Measurements from ENCODE around the gene THOP1. TPM values are rescaled to one million over a fixed set of nuclear protein-coding genes. Genes with fewer than 3 reads are reported as not detected.

The THOP1 gene
- polyA plus RNA-seq, 2 of the 4 experiments (the other 2 are of a cell fraction) = 43.5 to 90.5 TPM

- H3K27ac ChIP-seq = no peak overlapping the region
- WGBS (ENCODE audit: missing lambda C conversion rate) = 97% methylated on average over 13 of the region's 17 CpGs
Measured at GRCh38 chr19:2758601-2759313, 26.5 kb upstream of the THOP1 start.

DNA sequence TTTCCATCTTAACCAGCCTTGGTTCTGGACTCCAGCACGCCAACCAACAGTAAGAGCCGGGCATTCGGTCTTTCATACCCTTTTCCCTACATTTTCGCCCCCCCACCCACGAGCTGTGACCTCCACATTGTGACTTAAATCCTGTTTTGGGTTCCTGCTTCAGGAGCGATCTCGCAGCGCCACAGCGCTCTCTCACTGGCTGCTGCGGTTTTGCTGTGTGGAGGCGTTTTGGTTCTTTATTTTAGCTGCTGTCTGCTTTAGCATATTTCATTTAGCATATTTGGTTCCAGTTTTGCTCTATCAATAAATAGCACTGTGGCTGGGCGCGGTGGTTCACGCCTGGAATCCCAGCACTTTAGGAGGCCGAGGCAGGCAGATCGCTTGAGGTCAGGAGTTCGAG is 25.9 kb upstream of the THOP1 start:
- ChIA-PET POLR2A (no interaction called here), CTCF (interaction anchor here (1.2 kb wide), 1 partner anchor 10 kb away, joined by 5 read pairs; no protein-coding TSS in a partner anchor)
- no peak for FAIRE-seq
- TF ChIP-seq CEBPB (IDR thresholded peaks at IDR 0.05) = no peak
- no peak for TF ChIP-seq ESRRA (IDR thresholded peaks at IDR 0.05; ENCODE audit: borderline replicate concordance, low read length)
- TF ChIP-seq FOSL2 (IDR thresholded peaks at IDR 0.05) = no peak
- no peak for TF ChIP-seq FOSL2 (CRISPR knock-in tag; IDR thresholded peaks at IDR 0.05)
- no peak for TF ChIP-seq MAFK (IDR thresholded peaks at IDR 0.05; ENCODE audit: partially characterized antibody)
- no peak for TF ChIP-seq MYC (IDR thresholded peaks at IDR 0.05; ENCODE audit: borderline replicate concordance, low read length)
- TF ChIP-seq USF2 (IDR thresholded peaks at IDR 0.05) = no peak
- TF ChIP-seq HOXA7 (CRISPR knock-in tag; IDR thresholded peaks at IDR 0.05) = no peak
- TF ChIP-seq MAZ (IDR thresholded peaks at IDR 0.05; ENCODE audit: borderline replicate concordance, low read depth, low read length) = no peak
- no peak for TF ChIP-seq CBX8 (IDR thresholded peaks at IDR 0.05)
- DNase-seq (ENCODE audit: low read depth in 1 of 2, low spot score in 1 of 2) = no peak
- ATAC-seq = no peak
- no peaks in the 10 kb centered on the region for H3K9me3 ChIP-seq
- H3K27ac ChIP-seq = no peak overlapping the region
- WGBS (ENCODE audit: missing lambda C conversion rate) = 92% methylated on average over 17 of the region's 17 CpGs
- H3K4me2 ChIP-seq = no peak overlapping the region
- no peaks in the 10 kb centered on the region for H3K4me1 ChIP-seq
- H3K4me3 ChIP-seq = no peak overlapping the region

More at GRCh38 chr19:2758601-2759313, 26.5 kb upstream of the THOP1 start:
- Histone ChIP-seq H3K4me1 (no peaks in the 10 kb centered on the region), H3K4me2 (no peak overlapping the region), H3K4me3 (no peak overlapping the region), H3K9me3 (no peaks in the 10 kb centered on the region)
- DNase-seq (ENCODE audit: low read depth in 1 of 2, low spot score in 1 of 2) = no peak
- no peak for FAIRE-seq
- no peak for ATAC-seq
- ChIA-PET CTCF (interaction anchor here (1.2 to 1.7 kb wide), 2 partner anchors 9 kb away, joined by 5 to 6 read pairs; no protein-coding TSS in a partner anchor), POLR2A (no interaction called here)
- TF ChIP-seq RARB (CRISPR knock-in tag; IDR thresholded peaks at IDR 0.05) (no peak), POLR2A (IDR thresholded peaks at IDR 0.05; ENCODE audit: low read length) (no peak), KDM1A (IDR thresholded peaks at IDR 0.05; ENCODE audit: low read depth) (no peak), SREBF2 (IDR thresholded peaks at IDR 0.05) (no peak), RFX5 (IDR thresholded peaks at IDR 0.05) (no peak), EHF (CRISPR knock-in tag; IDR thresholded peaks at IDR 0.05) (no peak), KDM5A (IDR thresholded peaks at IDR 0.05) (no peak), TP53 (CRISPR knock-in tag; IDR thresholded peaks at IDR 0.05) (no peak), RNF2 (IDR thresholded peaks at IDR 0.05; ENCODE audit: borderline replicate concordance, low read depth) (no peak), ESRRA (IDR thresholded peaks at IDR 0.05; ENCODE audit: borderline replicate concordance, low read length) (no peak), NFE2L2 (conservative IDR thresholded peaks at IDR 0.05; ENCODE audit: low read length) (no peak), HDAC2 (IDR thresholded peaks at IDR 0.05) (no peak), NR3C1 (IDR thresholded peaks at IDR 0.05) (no peak), JUNB (IDR thresholded peaks at IDR 0.05) (no peak)
- TF ChIP-seq, protein P1, sequence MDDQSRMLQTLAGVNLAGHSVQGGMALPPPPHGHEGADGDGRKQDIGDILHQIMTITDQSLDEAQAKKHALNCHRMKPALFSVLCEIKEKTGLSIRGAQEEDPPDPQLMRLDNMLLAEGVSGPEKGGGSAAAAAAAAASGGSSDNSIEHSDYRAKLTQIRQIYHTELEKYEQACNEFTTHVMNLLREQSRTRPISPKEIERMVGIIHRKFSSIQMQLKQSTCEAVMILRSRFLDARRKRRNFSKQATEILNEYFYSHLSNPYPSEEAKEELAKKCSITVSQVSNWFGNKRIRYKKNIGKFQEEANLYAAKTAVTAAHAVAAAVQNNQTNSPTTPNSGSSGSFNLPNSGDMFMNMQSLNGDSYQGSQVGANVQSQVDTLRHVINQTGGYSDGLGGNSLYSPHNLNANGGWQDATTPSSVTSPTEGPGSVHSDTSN (IDR thresholded peaks at IDR 0.05) = no peak
- TF ChIP-seq, protein P2, sequence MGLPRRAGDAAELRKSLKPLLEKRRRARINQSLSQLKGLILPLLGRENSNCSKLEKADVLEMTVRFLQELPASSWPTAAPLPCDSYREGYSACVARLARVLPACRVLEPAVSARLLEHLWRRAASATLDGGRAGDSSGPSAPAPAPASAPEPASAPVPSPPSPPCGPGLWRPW (IDR thresholded peaks at IDR 0.05) = no peak

- POLR2A ChIA-PET = no interaction called here
- Histone ChIP-seq H3K4me1 (no peaks in the 10 kb centered on the region), H3K4me2 (no peak overlapping the region), H3K27ac (no peak overlapping the region), H3K9me3 (no peaks in the 10 kb centered on the region), H3K4me3 (no peak overlapping the region)
- TF ChIP-seq TFCP2L1 (CRISPR knock-in tag; IDR thresholded peaks at IDR 0.05) (no peak), MAZ (IDR thresholded peaks at IDR 0.05; ENCODE audit: borderline replicate concordance, low read depth, low read length) (no peak), MYC (IDR thresholded peaks at IDR 0.05; ENCODE audit: borderline replicate concordance, low read length) (no peak), SREBF2 (IDR thresholded peaks at IDR 0.05) (no peak), HOXA7 (CRISPR knock-in tag; IDR thresholded peaks at IDR 0.05) (no peak), ZNF302 (CRISPR knock-in tag; IDR thresholded peaks at IDR 0.05) (no peak), CBX8 (IDR thresholded peaks at IDR 0.05) (no peak)
- TF ChIP-seq, protein P2 (IDR thresholded peaks at IDR 0.05) = no peak
- CTCF ChIA-PET = interaction anchor here (1.2 kb wide), 1 partner anchor 10 kb away, joined by 5 read pairs; no protein-coding TSS in a partner anchor
- ATAC-seq (no peak), DNase-seq (ENCODE audit: low read depth in 1 of 2, low spot score in 1 of 2) (no peak), FAIRE-seq (no peak)
- WGBS (ENCODE audit: missing lambda C conversion rate) = 95% methylated on average over 7 of the region's 7 CpGs
Measured at GRCh38 chr19:2759965-2760364, 25.3 kb upstream of the THOP1 start.

Data from A549 (cell line).